ENCODE measurements around the gene GRIK3. TPM values are rescaled to one million over a fixed set of nuclear protein-coding genes. Genes with fewer than 3 reads are reported as not detected.

GRIK3 gene
- total RNA-seq, 4 donors from 2014 or later, result 0.13 to 0.42 (median 0.15) TPM; not detected in 1

GRCh38 chr1:36880155-36881067 is 153.9 kb downstream of the GRIK3 start:
- no peaks in the 10 kb centered on the region for H3K4me1 ChIP-seq
- no peak overlapping the region for H3K27ac ChIP-seq
- H3K4me3 ChIP-seq (replicated peaks in 1 of 3), result no peak overlapping the region
- no peak for DNase-seq
- intact Hi-C loops (cut with DNase I), result no loop called here
- H3K36me3 ChIP-seq, result no peaks in the 10 kb centered on the region
- H3K9me3 ChIP-seq, result no peaks in the 10 kb centered on the region
- H3K27me3 ChIP-seq, result no peaks in the 10 kb centered on the region
- no peak for TF ChIP-seq POLR2A (IDR thresholded peaks at IDR 0.05)
- TF ChIP-seq CTCF (IDR thresholded peaks at IDR 0.05), result no peak
- WGBS, 2 donors, result 84 to 90% methylated on average over 17 to 20 of the region's 22 CpGs

- TF ChIP-seq POLR2A (IDR thresholded peaks at IDR 0.05) (no peak), CTCF (IDR thresholded peaks at IDR 0.05) (no peak)
- Histone ChIP-seq H3K4me3 (replicated peaks in 1 of 3) (no peak overlapping the region), H3K27ac (no peak overlapping the region), H3K27me3 (no peaks in the 10 kb centered on the region), H3K4me1 (no peaks in the 10 kb centered on the region), H3K36me3 (no peaks in the 10 kb centered on the region), H3K9me3 (no peaks in the 10 kb centered on the region)
- intact Hi-C loops (cut with DNase I), result no loop called here
- no peak for DNase-seq
- 86 to 96% methylated on average over 5 to 6 of the region's 6 CpGs for WGBS, 2 donors
Observed at GRCh38 chr1:36879613-36880012, 154.7 kb downstream of the GRIK3 start.

- no peaks in the 10 kb centered on the region for H3K4me1 ChIP-seq
- no peak overlapping the region for H3K4me3 ChIP-seq (replicated peaks in 1 of 3)
- WGBS, 2 donors, result 34 to 48% methylated on average over 1 of the region's 1 CpG
- H3K27ac ChIP-seq, result no peak overlapping the region
- no peak for DNase-seq
- H3K27me3 ChIP-seq, result no peaks in the 10 kb centered on the region
- TF ChIP-seq POLR2A (IDR thresholded peaks at IDR 0.05) (no peak), CTCF (IDR thresholded peaks at IDR 0.05) (no peak)
- H3K36me3 ChIP-seq, result no peaks in the 10 kb centered on the region
- H3K9me3 ChIP-seq, result no peaks in the 10 kb centered on the region
- intact Hi-C loops (cut with DNase I), result no loop called here
Observed at GRCh38 chr1:36876990-36877389, 157.3 kb downstream of the GRIK3 start.

- Histone ChIP-seq H3K27me3 (no peaks in the 10 kb centered on the region), H3K4me3 (replicated peaks in 1 of 3) (no peak overlapping the region), H3K9me3 (no peaks in the 10 kb centered on the region), H3K36me3 (no peaks in the 10 kb centered on the region), H3K27ac (no peak overlapping the region), H3K4me1 (no peaks in the 10 kb centered on the region)
- WGBS, 2 donors, result 67 to 82% methylated on average over 4 to 6 of the region's 6 CpGs
- DNase-seq, result no peak
- intact Hi-C loops (cut with DNase I), result no loop called here
- TF ChIP-seq POLR2A (IDR thresholded peaks at IDR 0.05), result no peak
- TF ChIP-seq CTCF (IDR thresholded peaks at IDR 0.05), result no peak
Observed at GRCh38 chr1:36874271-36875060, 159.8 kb downstream of the GRIK3 start.

GRCh38 chr1:36872858-36873257 is 161.5 kb downstream of the GRIK3 start:
- TF ChIP-seq POLR2A (IDR thresholded peaks at IDR 0.05) (no peak), CTCF (IDR thresholded peaks at IDR 0.05) (no peak)
- H3K4me3 ChIP-seq (replicated peaks in 1 of 3), result no peak overlapping the region
- no peaks in the 10 kb centered on the region for H3K27me3 ChIP-seq
- intact Hi-C loops (cut with DNase I), result no loop called here
- 61 to 76% methylated on average over 3 of the region's 3 CpGs for WGBS, 2 donors
- H3K36me3 ChIP-seq, result no peaks in the 10 kb centered on the region
- no peak for DNase-seq
- no peaks in the 10 kb centered on the region for H3K4me1 ChIP-seq
- no peaks in the 10 kb centered on the region for H3K9me3 ChIP-seq
- H3K27ac ChIP-seq, result no peak overlapping the region
